ENCODE measurements around the gene PDE6B.

PDE6B gene

DNA sequence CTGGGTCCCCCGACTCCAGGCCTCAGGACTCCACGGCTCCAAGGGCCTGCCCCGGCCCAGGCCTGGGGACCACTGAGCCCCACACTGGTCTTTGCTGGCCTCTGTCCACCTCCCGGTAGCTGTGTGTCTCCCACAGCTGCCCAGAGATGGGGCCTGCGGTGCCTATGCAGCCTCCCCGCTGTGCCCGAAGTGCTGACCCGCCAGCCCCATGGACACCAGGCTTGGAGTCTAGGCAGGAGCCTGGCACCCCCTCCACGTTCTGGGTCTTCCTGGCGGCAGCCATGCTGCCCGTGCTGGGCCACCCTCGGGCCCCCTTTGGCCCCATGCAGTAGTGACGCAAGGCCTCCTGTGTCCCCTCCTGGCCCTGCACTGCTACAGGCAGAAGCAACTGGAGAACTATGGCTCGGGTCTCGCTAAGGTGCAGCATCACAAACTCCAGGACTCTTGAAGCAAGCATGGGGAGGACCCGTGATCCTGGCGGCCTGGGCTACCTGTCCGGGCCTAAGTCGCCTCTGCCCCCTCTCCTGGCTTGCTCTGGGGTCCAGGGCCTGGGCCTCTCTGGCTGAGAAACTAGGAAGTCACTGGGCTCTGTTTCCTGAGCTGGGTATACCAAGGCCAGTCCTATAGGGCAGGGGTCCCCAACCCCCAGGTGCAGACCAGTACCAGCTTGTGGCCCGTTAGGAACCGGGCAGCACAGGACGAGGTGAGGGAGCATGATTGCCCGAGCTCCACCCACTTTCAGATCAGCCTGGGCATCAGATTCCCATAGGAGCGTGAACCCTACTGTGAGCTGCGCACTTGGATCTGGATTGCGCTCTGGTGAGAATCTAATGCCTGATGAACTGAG, 49.9 kb downstream of the PDE6B start:
- DNase-seq, result no peak

DNA sequence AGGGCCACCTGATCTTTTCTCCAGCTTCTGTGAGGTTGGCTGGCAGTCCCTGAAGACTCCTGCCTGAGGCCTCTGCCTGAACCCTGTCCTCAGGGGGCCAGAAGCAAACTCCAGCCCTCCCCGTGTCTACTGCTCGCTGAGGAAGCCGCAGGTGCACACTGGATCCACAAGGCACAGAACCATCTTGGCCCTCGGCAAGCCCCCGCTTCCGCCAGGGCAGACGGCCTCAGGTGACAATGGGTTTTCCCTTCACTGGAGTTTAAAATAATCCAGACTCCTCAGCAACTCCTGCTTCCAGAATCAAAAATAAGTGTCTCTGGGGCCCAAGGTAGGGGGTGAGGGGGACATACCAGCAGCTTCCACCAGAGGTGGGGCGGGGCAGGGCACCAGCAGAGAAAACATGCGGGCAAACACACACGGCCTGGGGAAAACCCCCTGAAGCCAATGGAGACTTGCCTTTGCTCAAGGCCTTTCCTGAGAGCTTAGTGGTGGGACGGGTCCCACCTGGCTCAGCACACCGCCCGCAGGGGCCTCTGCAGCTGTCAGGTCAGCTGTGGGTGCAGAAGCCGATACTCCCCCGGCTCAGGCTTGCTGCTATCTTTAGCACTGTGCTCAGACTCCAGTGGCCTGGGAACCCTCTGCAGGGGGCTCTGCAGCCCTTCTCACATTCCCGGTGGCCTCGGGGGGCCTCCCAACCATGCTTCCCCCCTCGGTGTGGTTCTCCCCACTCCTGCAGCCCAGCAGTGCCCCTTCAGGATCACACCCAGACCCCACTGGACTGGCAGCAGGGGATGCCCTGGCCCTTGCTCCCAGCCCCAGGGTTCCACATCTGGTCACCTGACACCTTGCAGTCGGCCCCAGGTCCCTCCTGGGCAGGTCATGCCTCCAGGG, 50.9 kb downstream of the PDE6B start:
- DNase-seq, result no peak

DNA sequence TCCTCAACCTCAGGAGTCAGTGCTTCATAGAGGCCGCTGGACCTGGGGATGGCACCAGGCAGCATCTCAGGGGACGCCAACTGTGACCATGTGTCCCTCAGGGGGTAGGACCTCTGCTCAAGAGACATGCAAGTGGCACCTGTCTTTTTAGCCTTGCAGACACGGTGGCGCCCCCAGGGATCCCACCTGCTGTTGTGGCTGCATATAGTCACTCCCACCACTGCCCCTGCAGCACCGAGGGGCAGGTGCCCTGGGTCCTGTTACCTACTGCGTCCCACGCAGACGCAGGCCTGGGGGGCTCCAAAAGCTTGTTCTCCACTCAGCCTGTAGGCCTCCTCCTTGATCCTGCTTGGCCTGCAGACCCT, 51.5 kb downstream of the PDE6B start:
- no peak for DNase-seq

DNA sequence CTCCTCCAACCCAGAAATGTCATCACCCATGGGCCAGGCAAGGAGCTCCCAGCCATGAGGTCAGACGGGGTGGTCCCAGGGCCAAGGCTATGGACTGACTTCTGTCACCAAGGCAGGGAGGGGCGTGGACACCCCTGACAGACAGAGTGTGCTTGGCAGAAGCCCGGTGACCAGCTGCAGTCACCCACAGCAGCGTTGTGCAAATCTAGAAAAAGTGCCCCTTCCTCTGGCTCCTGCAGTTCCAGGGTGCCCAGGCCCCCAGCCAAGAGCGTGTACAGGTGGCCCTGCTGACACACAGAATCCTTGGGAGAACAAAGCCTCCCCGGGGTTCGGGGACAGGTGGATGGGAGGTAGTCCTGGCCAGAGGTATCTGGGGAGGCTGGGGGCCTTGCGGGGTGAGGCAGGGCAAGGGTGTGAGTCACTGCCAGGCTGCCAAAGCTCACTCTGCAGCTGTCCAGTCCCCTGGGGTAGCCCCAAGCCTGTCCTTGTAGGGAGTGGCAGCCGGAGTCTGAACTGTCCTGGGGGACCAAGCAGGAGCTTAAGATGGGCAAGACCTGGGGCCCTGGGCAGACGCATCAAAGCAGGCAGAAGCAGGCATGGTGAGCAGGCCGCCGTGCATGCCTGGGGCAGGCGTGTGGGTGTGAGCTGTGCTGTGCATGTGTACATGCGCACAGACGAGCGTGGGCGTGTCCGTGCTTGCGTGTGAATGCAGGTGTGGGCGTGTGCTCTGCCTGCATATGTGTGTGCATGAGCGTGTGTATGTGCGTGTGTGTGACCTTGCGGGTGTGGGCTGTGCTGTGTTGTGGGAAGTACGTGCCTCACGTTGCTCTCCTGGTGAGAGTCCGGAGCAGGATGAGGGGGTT, 52.3 kb downstream of the PDE6B start:
- DNase-seq, result no peak

DNA sequence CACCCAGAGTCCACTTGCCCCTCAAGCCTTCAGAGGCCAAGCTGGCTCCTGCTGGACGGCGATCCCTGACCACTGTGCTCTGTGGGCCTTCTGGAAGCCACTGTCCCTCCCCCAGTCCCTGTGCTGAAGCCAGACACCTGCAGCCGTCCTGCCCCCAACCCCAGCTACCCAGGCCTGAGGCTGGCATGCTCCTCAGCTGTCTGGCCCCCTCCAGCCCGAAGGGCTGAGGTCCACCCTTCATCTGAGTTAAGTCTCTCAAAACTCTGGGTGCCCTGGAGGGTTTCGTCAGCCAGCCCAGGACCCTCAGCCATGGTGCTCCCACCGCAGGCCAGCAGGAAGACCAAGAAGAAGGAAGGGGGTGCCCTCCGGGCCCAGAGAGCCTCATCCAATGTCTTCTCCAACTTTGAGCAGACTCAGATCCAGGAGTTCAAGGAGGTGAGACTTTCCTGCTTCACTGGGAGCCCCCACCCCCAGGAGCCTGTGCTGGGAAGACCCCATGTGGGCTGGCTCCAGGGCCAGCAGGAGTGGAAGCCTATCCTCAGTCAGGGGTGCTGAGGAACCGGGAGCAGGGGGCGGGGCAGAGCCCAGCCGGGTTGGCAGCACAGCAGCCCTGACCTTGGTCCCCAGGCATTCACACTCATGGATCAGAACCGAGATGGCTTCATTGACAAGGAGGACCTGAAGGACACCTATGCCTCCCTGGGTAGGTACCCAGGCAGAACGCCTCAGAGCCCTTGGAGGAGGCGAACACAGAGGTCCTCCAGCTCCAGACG, 53.1 kb downstream of the PDE6B start:
- no peak for DNase-seq

DNA sequence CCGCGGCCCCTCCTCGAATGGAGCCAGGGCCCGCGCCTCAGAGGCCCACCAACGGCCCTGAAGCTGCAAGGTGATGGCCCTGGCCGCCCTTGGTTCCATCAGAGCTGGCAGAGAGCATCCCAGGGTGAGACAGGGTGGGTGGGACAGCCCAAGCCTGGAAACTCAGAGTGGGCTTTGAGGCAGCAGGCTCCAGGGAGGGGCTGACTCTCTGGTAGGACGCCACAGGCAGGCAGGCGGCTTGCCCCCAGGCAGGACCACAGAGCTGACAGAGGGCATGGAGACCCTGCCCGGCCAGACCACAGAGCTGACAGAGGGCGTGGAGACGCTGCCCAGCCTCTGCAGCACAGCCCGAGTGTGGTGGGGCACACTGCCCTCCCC, 53.7 kb downstream of the PDE6B start:
- DNase-seq, result no peak

DNA sequence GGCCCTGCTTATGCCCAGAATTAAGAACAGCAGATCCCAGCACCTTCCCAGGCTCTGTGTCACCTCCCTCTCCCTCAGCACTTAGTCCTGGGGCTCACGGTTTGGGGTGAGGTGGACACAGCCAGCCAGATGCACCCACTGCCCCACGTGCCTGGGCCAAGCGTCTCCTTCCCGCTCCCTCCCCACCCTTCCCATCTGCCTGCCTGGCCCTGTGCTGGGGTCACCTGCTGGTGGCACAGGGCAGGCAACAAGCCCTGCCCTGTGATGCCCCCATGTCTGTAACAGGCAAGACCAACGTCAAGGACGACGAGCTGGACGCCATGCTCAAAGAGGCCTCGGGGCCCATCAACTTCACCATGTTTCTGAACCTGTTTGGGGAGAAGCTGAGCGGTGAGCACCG, 54.3 kb downstream of the PDE6B start:
- DNase-seq, result no peak

DNA sequence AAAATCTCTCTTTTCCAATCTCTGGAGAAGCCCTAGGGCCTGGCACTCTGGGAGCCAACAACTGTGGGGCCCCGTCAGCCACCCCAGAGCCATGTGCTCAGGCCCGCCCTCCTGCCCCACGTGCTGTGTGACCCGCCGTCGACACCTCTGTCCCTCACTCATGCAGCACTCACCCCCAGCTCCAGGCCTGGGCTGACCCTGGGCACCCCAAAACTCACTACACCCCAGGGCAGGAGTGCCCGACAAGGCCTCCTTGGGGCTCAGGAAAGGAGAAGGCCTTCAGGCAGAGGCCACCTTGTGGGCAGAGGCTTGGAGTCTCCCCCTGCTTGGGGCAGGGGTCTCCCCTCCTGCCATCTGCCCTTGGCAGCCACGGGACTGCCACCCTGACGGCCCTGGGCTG, 54.7 kb downstream of the PDE6B start:
- no peak for DNase-seq

DNA sequence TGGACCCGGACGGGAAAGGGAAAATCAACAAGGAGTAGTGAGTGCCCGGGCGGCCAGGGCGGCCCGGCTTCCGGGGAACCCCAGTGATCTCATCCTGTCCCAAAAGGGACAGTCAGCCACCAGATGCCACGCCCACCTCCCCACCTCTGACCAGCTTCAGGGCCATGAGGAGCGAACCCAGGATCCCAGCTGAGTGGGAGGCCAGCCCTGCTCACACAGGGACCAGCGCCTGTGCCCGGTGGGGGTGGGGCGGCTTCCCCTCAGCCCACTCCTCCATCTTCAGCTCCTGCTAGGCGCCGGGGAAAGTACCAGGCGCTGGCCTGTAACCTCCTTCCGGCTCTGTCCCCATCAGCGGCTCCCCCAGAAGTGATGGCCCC, 55.2 kb downstream of the PDE6B start:
- no peak for DNase-seq

DNA sequence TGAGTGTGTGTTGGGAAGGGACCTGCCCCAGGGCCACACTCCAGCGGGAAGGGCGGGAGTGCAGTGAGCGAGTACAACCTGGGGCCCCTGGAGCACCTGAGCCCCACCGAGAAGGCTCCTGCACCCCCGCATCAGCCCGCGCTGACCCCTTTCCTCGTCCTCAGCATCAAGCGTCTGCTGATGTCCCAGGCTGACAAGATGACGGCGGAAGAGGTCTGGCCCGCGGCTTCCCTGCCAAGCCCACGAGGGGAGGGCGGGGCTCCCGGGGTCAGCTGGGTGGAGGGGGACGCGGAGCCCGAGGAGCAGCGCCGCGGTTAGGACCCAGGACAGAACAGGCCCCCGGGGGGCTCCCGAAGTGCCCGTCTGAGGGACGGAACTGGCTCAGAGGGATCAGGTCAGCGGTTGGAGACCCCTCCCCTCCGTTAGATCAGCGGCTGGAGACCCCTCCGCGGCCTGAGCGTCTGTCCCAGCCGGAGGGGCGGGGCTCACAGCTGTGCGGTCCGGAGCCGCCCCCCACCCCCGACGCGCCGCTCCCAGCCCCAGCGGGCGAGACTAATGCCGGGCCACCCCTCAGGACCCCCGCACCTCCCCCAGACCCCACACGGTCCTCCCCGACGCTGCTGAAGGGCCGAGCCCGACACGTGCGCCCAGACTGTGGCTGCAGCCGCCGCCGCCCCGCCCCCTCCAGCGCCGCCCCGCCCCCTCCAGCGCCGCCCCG, 55.7 kb downstream of the PDE6B start:
- no peak for DNase-seq

DNA sequence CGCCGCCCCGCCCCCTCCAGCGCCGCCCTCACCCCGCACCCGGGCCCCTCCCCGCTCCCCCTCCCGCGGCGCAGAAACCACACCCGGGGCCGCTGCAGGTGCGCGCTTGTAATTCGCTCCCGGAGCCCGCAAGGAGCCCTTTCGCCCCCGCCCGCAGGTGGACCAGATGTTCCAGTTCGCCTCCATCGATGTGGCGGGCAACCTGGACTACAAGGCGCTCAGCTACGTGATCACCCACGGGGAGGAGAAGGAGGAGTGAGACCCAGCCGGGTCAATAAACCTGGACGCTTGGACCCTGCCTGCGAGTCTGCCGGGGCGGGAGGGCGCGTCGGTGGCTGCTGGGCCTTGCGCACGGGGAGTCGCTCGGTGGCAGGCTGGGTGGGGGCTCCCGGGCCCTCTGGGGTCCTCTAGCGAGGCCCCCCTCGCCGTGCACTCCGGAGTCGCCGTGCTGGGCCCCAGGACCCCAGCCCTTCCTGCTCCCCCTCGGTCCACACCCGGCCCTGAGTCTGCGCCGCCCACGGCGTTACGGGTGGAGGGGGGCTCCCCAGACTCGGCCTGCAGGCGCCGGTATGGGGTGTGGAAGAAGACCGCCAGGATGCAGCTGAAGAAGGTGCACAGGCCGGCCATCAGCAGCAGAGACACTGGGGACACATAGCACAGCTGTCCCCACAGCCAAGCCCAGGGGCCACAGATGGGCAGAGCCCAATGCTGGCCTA, 56.5 kb downstream of the PDE6B start:
- DNase-seq, result no peak

DNA sequence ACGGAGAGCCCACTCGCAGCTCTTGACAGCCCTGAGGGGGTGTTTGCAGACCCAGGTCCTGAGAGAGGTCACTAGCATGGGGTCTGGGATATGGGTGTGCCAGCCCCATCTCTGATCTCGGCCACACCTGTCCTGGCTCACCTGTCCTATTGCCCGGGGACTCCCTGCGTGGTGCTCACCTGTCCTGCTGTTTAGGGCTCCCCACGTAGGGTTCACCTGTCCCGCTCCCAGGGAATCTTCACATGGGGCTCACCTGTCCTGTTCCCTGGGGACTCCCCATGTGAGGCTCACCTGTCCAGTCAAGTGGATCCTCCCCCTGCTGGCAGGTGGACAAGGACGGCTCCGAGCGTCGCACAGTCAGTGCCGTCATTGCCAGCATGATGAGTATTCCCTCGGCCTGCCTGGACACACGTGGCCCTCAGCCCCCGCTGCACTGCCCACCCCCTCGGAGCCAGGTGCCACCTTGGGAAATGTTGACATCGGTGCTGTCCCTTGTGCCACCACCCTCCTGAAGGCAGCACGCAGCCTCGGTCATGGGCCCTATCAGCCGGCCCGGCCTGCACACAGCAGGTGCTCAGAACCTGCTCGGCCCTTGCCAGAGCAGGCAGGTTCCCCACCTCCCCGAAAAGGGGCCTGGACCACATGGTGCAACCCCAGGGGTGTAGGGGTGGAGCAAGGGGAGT, 57.3 kb downstream of the PDE6B start:
- DNase-seq, result no peak

DNA sequence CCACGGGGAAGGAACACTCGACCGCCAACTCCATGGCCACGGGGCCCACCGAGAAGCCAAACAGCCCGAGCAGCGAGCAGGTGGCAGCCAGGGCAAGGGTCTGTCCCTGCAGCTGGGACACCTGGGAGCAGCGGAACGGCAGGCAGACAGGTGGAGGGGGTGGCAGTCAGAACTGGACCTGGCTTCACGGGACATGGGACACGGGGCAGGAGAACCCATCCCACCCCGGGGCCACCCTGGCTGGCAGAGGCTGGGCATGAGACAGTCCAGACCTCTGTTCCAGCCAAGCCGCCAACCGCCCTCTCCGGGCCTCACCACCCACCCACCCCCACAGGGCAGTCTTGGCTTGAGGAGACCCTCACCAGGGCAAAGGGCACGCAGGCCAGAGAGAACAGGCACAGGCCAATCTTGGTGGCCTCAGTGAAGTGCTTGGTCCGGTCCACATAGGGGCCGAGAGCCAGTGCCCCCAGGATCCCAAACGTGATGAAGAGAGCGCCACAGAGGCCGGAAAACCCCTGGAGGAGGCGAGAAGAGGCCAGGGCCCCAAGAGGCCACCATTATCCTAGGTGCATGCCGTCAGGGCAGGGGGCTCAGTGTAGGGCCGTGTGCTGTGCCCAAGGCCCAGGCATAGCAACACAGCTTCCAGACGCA, 58.0 kb downstream of the PDE6B start:
- DNase-seq, result no peak

DNA sequence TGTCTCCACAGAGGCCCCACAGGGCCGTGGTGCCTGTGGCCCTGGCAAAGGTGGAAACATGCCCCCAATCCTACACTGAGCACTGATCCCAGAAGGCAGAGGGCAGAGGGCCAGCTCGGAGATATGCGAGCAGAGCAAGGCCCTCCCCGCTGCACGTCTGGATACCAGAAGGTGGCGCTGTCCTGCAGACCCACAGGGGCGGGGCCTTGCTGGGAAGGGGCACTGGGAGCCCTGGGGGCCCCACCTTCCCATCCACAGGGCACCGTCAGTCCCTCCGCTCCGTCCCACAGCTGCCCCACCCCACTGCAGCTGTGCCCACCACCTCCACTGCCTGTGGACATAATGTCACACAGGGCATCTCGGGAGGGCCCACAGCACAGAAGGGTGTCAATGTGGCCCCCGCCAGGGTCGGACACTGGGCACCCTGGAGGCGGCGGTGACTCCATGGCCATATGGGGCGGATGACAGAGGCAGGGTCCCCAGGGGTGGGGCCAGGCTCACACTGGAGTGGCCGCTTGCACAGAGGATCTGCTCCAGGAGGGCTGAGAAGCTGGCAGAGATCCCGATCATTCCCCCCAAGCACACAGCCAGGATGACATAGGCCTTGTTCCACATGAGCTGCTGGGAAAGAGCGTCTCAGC, 58.7 kb downstream of the PDE6B start:
- DNase-seq, result peak; percentile 15

DNA sequence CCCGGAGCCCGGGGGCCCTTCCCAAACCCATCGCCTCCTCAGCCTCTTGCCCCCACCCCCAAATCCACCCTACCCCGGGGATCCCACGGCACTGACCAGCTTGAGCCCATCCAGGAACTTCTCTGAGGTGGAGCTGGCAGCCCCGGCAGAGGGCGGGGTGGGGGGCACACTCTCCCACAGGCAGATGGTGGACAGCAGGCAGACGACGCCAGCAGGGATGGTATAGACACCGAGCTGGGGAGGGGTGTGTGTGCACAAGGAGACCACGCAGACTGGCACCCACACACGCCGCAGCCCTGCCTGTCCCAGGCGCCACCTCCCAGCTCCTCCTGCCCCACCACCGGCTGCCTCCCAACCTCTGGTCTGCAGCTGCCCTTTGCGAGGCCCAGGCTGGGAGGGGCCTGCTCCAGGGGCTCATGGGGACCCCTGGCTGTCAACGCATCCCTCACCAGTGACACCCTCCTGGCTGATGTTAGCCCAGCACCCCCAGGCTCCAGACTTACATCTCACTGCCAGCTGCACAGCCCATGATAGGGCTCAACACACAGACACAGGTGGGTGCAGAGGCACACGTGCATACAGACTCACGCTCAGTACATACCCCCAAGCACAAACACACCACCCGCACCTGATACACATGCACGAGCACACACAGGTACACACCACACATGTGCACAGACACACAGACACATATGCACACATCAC, 59.4 kb downstream of the PDE6B start:
- DNase-seq, result no peak

DNA sequence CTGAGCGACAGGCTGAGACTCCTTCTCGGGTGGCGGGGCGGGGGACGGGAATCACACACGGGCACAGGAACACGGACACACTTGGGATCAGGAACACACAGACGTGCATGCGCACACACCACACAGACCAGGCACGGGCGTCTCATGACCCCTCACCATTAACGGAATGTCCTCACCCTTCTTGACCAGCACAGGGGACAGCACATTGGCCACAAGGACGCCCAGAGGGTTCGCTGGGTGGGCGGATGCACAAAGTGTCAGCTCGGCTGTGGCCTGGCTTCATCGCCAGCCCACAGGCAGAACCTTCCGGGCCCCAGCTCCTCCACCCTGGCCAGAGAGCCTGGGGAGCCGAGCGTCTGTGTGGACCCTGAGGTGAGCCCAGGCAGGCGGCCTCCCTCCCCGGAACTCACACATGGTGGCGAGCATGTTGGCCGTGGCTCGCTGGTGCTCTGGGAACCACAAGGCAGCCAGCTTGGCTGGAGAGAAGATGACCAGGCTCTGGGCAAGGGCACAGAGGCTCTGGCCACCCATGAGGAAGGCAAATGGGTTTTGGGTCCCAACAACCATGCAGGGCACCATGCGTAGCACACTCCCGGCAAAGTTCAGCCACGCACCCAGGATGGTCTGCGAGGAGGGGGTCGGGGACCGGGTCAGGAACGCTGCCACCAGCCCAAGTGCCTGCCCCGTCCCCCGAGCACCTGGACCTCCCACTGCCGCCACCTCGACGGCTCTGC, 60.5 kb downstream of the PDE6B start:
- DNase-seq, result no peak

DNA sequence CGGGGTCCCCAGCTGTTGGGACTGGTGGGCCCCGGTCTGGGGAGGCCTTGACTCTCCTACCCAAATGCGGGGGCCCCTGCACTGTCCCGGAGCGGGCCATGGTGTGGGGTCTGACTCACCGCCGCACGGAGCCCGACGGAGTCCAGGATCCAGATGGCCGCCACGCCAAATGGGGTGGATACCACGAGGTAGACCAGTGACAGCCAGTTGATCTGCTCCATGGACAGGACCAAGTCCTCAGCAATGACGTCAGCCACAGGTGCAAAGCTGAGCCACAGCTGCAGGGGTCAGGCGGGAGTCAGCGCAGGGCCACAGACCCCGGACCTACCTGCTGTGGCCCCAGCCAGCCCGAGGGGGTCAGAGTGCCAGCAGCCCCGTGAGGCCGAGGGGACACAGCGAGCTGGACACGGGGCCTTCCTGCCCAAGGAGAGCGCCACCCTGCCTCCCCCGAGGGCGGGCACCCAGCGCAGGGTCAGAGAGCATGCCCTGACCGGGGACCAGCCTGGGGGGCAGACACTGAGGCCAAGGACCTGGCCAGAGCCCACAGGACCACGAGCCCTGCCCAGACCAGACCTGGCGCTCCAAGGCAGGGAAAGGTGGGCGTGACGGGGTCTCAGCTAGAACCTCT, 61.2 kb downstream of the PDE6B start:
- no peak for DNase-seq

All from kidney glomerular epithelial cell (primary cell).